Body of pancreas (tissue), 4 donors: ENCODE measurements around the gene RNPEP. TPM values are rescaled to one million over a fixed set of nuclear protein-coding genes. Genes with fewer than 3 reads are reported as not detected.

Experiments used
- ATAC-seq: fragments of 150-250 bp; one replicate; pipeline ENCODE4 v1.9.1; 2016
- DNase-seq, 4 donors: peaks; one replicate each; pipeline ENCODE4 v3.0.0-alpha.2; 2019
- H3K27ac ChIP-seq, 4 donors: fragments of 200-600 bp; sonication (generic); 1 replicate in 3 of 4; 2 replicates in 1 of 4; pipeline versions ENCODE4 v1.5.1 to v1.6.1; 2016 to 2019; ENCODE audit warnings: mild to moderate bottlenecking in 1 of 4, mixed read lengths in 1 of 4, moderate library complexity in 1 of 4
- H3K27me3 ChIP-seq, 2 donors: fragments of 200-600 bp; sonication (generic); one replicate each; pipeline ENCODE4 v1.6.0; 2016; ENCODE audit warnings: mild to moderate bottlenecking in 1 of 2
- H3K36me3 ChIP-seq, 2 donors: fragments of 200-600 bp; sonication (generic); replicated peaks in 1 of 2; 2 replicates each; pipeline ENCODE4 v1.5.1; 2016; ENCODE audit warnings: low read depth in 2 of 2; ENCODE audit not compliant: insufficient read depth in 1 of 2
- H3K4me1 ChIP-seq: fragments of 200-600 bp; sonication (generic); one replicate; pipeline ENCODE4 v1.6.0; 2016
- H3K4me3 ChIP-seq, 2 donors: fragments of 200-600 bp; sonication (generic); 1 replicate in 1 of 2; 2 replicates in 1 of 2; pipeline ENCODE4 v1.5.1; 2016 to 2019
- H3K9me3 ChIP-seq, 3 donors: fragments of 200-600 bp; sonication (generic); 1 replicate in 2 of 3; 2 replicates in 1 of 3; pipeline ENCODE4 v1.5.1; 2016
- CTCF ChIP-seq, 7 experiments: fragments of 450-650 bp in 4 of 7; fragments of 200-600 bp in 3 of 7; sonication (generic) in 3 of 7; IDR thresholded peaks; one replicate each; pipeline ENCODE4 v1.5.1; 2016 to 2019; ENCODE audit warnings: antibody characterized with exemption in 7 of 7
- POLR2A ChIP-seq, 3 donors: fragments of 450-650 bp; IDR thresholded peaks; one replicate each; pipeline ENCODE4 v1.6.1; 2016; ENCODE audit warnings: antibody characterized with exemption in 3 of 3, mild to moderate bottlenecking in 2 of 3
- WGBS, 2 donors: methylation state at CpG; one replicate each; pipeline ENCODE4 v1.1.5; 2017; 5-methylcytosine and 5-hydroxymethylcytosine counted together
- intact Hi-C: fragments of 100-400 bp; cut with DNase I; formaldehyde crosslinking; loops from one replicate; pipeline ENCODE4 v1.15.1; 2023
- total RNA-seq, 2 donors: library from RNA; depleted of rRNA; stranded (reverse); fragments of >200 nt; gene quantifications; one replicate each; pipeline ENCODE4 v1.1.0, GENCODE V29; 2016

Gene RNPEP
- total RNA-seq, 2 donors from 2014 or later = 62.3 to 233 TPM

- 95 to 97% methylated on average over 3 of the region's 3 CpGs for WGBS, 2 donors
- intact Hi-C loops = no loop called here
- Histone ChIP-seq H3K36me3 (no peaks in the 10 kb centered on the region), H3K27me3 (no peaks in the 10 kb centered on the region), H3K4me1 (peaks cover 12% of the 10 kb centered on the region), H3K27ac (no peak overlapping the region), H3K4me3 (no peak overlapping the region), H3K9me3 (no peaks in the 10 kb centered on the region)
- no peak for TF ChIP-seq POLR2A (IDR thresholded peaks at IDR 0.05)
- no peak for TF ChIP-seq CTCF (IDR thresholded peaks at IDR 0.05)
- no peak for ATAC-seq
- DNase-seq = no peak
These were observed 2.0 kb downstream of the RNPEP start for GRCh38 chr1:201984446-201984845.

GRCh38 chr1:201985355-201985754 lies 2.9 kb downstream of the RNPEP start:
- no peaks in the 10 kb centered on the region for H3K27me3 ChIP-seq
- peaks cover 18% of the 10 kb centered on the region for H3K4me1 ChIP-seq
- WGBS, 2 donors = 75 to 95% methylated on average over 2 of the region's 2 CpGs
- TF ChIP-seq CTCF (IDR thresholded peaks at IDR 0.05) = no peak
- no peak for TF ChIP-seq POLR2A (IDR thresholded peaks at IDR 0.05)
- intact Hi-C loops = no loop called here
- no peak overlapping the region for H3K27ac ChIP-seq
- DNase-seq (no peak), ATAC-seq (no peak)
- no peaks in the 10 kb centered on the region for H3K36me3 ChIP-seq
- H3K4me3 ChIP-seq = no peak overlapping the region
- H3K9me3 ChIP-seq = no peaks in the 10 kb centered on the region

- intact Hi-C loops = no loop called here
- Histone ChIP-seq H3K36me3 (peaks cover 0 to 5% of the 10 kb centered on the region in 2 donors), H3K9me3 (no peaks in the 10 kb centered on the region), H3K4me3 (no peak overlapping the region), H3K27me3 (no peaks in the 10 kb centered on the region), H3K27ac (no peak overlapping the region), H3K4me1 (peaks cover 22% of the 10 kb centered on the region)
- 79% methylated on average over 7 of the region's 7 CpGs for WGBS, 2 donors
- no peak for DNase-seq
- no peak for ATAC-seq
- TF ChIP-seq CTCF (IDR thresholded peaks at IDR 0.05) = no peak
- TF ChIP-seq POLR2A (IDR thresholded peaks at IDR 0.05) = no peak
These were observed 6.2 kb downstream of the RNPEP start for GRCh38 chr1:201988601-201989000.

- Histone ChIP-seq H3K4me3 (no peak overlapping the region), H3K27me3 (no peaks in the 10 kb centered on the region), H3K36me3 (peaks cover 0 to 5% of the 10 kb centered on the region in 2 donors), H3K27ac (peak overlapping the region in 2 of 4 donors; percentile 32 to 46), H3K4me1 (peaks cover 13% of the 10 kb centered on the region), H3K9me3 (no peaks in the 10 kb centered on the region)
- ATAC-seq (no peak), DNase-seq (no peak)
- intact Hi-C loops = no loop called here
- WGBS, 2 donors = 94 to 96% methylated on average over 10 of the region's 10 CpGs
- TF ChIP-seq CTCF (IDR thresholded peaks at IDR 0.05) (no peak), POLR2A (IDR thresholded peaks at IDR 0.05) (no peak)
These were observed 7.1 kb downstream of the RNPEP start for GRCh38 chr1:201989354-201990128.

GRCh38 chr1:201990427-201990826 lies 8.0 kb downstream of the RNPEP start:
- peaks cover 13% of the 10 kb centered on the region for H3K4me1 ChIP-seq
- ATAC-seq (peak; percentile 91), DNase-seq (peak; percentile 63 to 84 (median 75))
- intact Hi-C loops = no loop called here
- 14 to 18% methylated on average over 6 of the region's 6 CpGs for WGBS, 2 donors
- H3K27ac ChIP-seq = peak overlapping the region; percentile 15 to 46 (median 26)
- no peak for TF ChIP-seq POLR2A (IDR thresholded peaks at IDR 0.05)
- TF ChIP-seq CTCF (IDR thresholded peaks at IDR 0.05) = no peak
- no peaks in the 10 kb centered on the region for H3K9me3 ChIP-seq
- no peaks in the 10 kb centered on the region for H3K27me3 ChIP-seq
- H3K4me3 ChIP-seq = no peak overlapping the region
- peaks cover 0 to 5% of the 10 kb centered on the region in 2 donors for H3K36me3 ChIP-seq
